ENCODE measurements around the gene SMG6.

The SMG6 gene

GRCh38 chr17:2094891-2095535, 208.6 kb downstream of the SMG6 start:
- peaks cover 36% of the 10 kb centered on the region for H3K79me1 ChIP-seq (replicated peaks; ENCODE audit: low read length, poor library complexity, severe bottlenecking)
- peak overlapping the region in 1 of 2 experiments; percentile 75 for H3K14ac ChIP-seq (ENCODE audit: low read length in 2 of 2)
- H2BK120ac ChIP-seq (ENCODE audit: low read depth, low read length), result peak overlapping the region; percentile 58
- no peak overlapping the region for H3K23ac ChIP-seq (ENCODE audit: low read length in 2 of 2)
- peak; percentile 79 for DNase-seq
- H3K27me3 ChIP-seq (ENCODE audit: control insufficient read depth in 1 of 2, insufficient read depth in 1 of 2, low read length in 2 of 2), result no peaks in the 10 kb centered on the region
- peak overlapping the region; percentile 74 to 94 for H3K18ac ChIP-seq (ENCODE audit: low read depth in 1 of 2, low read length in 2 of 2)
- peak overlapping the region; percentile 45 for H4K91ac ChIP-seq (ENCODE audit: low read length)
- no peak overlapping the region for H2BK5ac ChIP-seq (ENCODE audit: low read depth, low read length, poor library complexity, severe bottlenecking)
- peak overlapping the region; percentile 62 to 68 for H2BK12ac ChIP-seq (ENCODE audit: low read length in 2 of 2)
- no peak overlapping the region for H2AFZ ChIP-seq (ENCODE audit: low read depth, low read length)
- peak overlapping the region; percentile 60 for H2AK5ac ChIP-seq (ENCODE audit: low read length, severe bottlenecking)
- H3K27ac ChIP-seq (ENCODE audit: low read length, poor library complexity, severe bottlenecking), result peak overlapping the region; percentile 10
- H2BK15ac ChIP-seq (ENCODE audit: low read depth, poor library complexity, severe bottlenecking), result peak overlapping the region; percentile 58
- H3K4me1 ChIP-seq (ENCODE audit: control insufficient read depth, insufficient read depth, low read depth, low read length), result peaks cover 12% of the 10 kb centered on the region
- no peaks in the 10 kb centered on the region for H3K9me3 ChIP-seq (ENCODE audit: control insufficient read depth, low read length)
- H3K9ac ChIP-seq (ENCODE audit: low read length), result peak overlapping the region; percentile 28
- H3K4ac ChIP-seq (ENCODE audit: low read depth in 1 of 2, low read length in 2 of 2), result peak overlapping the region in 1 of 2 experiments; percentile 56
- peaks cover 14 to 16% of the 10 kb centered on the region in 2 experiments for H3K36me3 ChIP-seq (ENCODE audit: control insufficient read depth in 1 of 2, insufficient read depth in 2 of 2, low read depth in 1 of 2, low read length in 2 of 2)
- WGBS, result 81% methylated on average over 12 of the region's 12 CpGs
- H3K4me3 ChIP-seq (ENCODE audit: insufficient read depth in 1 of 2, low read depth in 1 of 2, low read length in 2 of 2), result no peak overlapping the region
- no peak overlapping the region for H3K4me2 ChIP-seq (ENCODE audit: low read length, poor library complexity, severe bottlenecking)
- H4K8ac ChIP-seq (ENCODE audit: low read length), result peak overlapping the region; percentile 38

- Histone ChIP-seq H3K14ac (ENCODE audit: low read length in 2 of 2) (no peak overlapping the region), H3K4me3 (ENCODE audit: insufficient read depth in 1 of 2, low read depth in 1 of 2, low read length in 2 of 2) (no peak overlapping the region), H4K91ac (ENCODE audit: low read length) (no peak overlapping the region), H3K4me1 (ENCODE audit: control insufficient read depth, insufficient read depth, low read depth, low read length) (peaks cover 18% of the 10 kb centered on the region), H2AFZ (ENCODE audit: low read depth, low read length) (no peak overlapping the region), H3K18ac (ENCODE audit: low read depth in 1 of 2, low read length in 2 of 2) (no peak overlapping the region), H3K4ac (ENCODE audit: low read depth in 1 of 2, low read length in 2 of 2) (no peak overlapping the region), H2BK15ac (ENCODE audit: low read depth, poor library complexity, severe bottlenecking) (no peak overlapping the region), H3K27me3 (ENCODE audit: control insufficient read depth in 1 of 2, insufficient read depth in 1 of 2, low read length in 2 of 2) (no peaks in the 10 kb centered on the region), H3K4me2 (ENCODE audit: low read length, poor library complexity, severe bottlenecking) (no peak overlapping the region), H2BK120ac (ENCODE audit: low read depth, low read length) (no peak overlapping the region), H3K9me3 (ENCODE audit: control insufficient read depth, low read length) (no peaks in the 10 kb centered on the region), H3K36me3 (ENCODE audit: control insufficient read depth in 1 of 2, insufficient read depth in 2 of 2, low read depth in 1 of 2, low read length in 2 of 2) (peaks cover 11 to 16% of the 10 kb centered on the region in 2 experiments), H3K23ac (ENCODE audit: low read length in 2 of 2) (no peak overlapping the region), H3K9ac (ENCODE audit: low read length) (no peak overlapping the region), H2AK5ac (ENCODE audit: low read length, severe bottlenecking) (no peak overlapping the region), H3K79me1 (replicated peaks; ENCODE audit: low read length, poor library complexity, severe bottlenecking) (peaks cover 27% of the 10 kb centered on the region), H2BK5ac (ENCODE audit: low read depth, low read length, poor library complexity, severe bottlenecking) (no peak overlapping the region), H3K27ac (ENCODE audit: low read length, poor library complexity, severe bottlenecking) (no peak overlapping the region), H4K8ac (ENCODE audit: low read length) (no peak overlapping the region), H2BK12ac (ENCODE audit: low read length in 2 of 2) (no peak overlapping the region)
- no peak for DNase-seq
- 85% methylated on average over 5 of the region's 5 CpGs for WGBS
Observed at GRCh38 chr17:2093349-2093748, 210.2 kb downstream of the SMG6 start.

GRCh38 chr17:2092253-2092652, 211.3 kb downstream of the SMG6 start:
- Histone ChIP-seq H2AK5ac (ENCODE audit: low read length, severe bottlenecking) (peak overlapping the region; percentile 84), H2AFZ (ENCODE audit: low read depth, low read length) (no peak overlapping the region), H4K8ac (ENCODE audit: low read length) (peak overlapping the region; percentile 35), H3K27me3 (ENCODE audit: control insufficient read depth in 1 of 2, insufficient read depth in 1 of 2, low read length in 2 of 2) (no peaks in the 10 kb centered on the region), H3K18ac (ENCODE audit: low read depth in 1 of 2, low read length in 2 of 2) (peak overlapping the region; percentile 8 to 80), H2BK120ac (ENCODE audit: low read depth, low read length) (no peak overlapping the region), H3K9ac (ENCODE audit: low read length) (no peak overlapping the region), H4K91ac (ENCODE audit: low read length) (peak overlapping the region; percentile 9), H3K4me2 (ENCODE audit: low read length, poor library complexity, severe bottlenecking) (no peak overlapping the region), H2BK5ac (ENCODE audit: low read depth, low read length, poor library complexity, severe bottlenecking) (no peak overlapping the region), H3K14ac (ENCODE audit: low read length in 2 of 2) (no peak overlapping the region), H3K9me3 (ENCODE audit: control insufficient read depth, low read length) (no peaks in the 10 kb centered on the region), H2BK15ac (ENCODE audit: low read depth, poor library complexity, severe bottlenecking) (peak overlapping the region; percentile 70), H3K4me1 (ENCODE audit: control insufficient read depth, insufficient read depth, low read depth, low read length) (peaks cover 29% of the 10 kb centered on the region), H3K27ac (ENCODE audit: low read length, poor library complexity, severe bottlenecking) (no peak overlapping the region), H3K4me3 (ENCODE audit: insufficient read depth in 1 of 2, low read depth in 1 of 2, low read length in 2 of 2) (no peak overlapping the region), H3K79me1 (replicated peaks; ENCODE audit: low read length, poor library complexity, severe bottlenecking) (peaks cover 31% of the 10 kb centered on the region), H3K36me3 (ENCODE audit: control insufficient read depth in 1 of 2, insufficient read depth in 2 of 2, low read depth in 1 of 2, low read length in 2 of 2) (peaks cover 11 to 17% of the 10 kb centered on the region in 2 experiments), H3K23ac (ENCODE audit: low read length in 2 of 2) (peak overlapping the region in 1 of 2 experiments; percentile 46), H3K4ac (ENCODE audit: low read depth in 1 of 2, low read length in 2 of 2) (peak overlapping the region; percentile 5 to 62), H2BK12ac (ENCODE audit: low read length in 2 of 2) (peak overlapping the region; percentile 42 to 68)
- DNase-seq, result no peak
- WGBS, result 96% methylated on average over 4 of the region's 4 CpGs

GRCh38 chr17:2090804-2091534, 212.6 kb downstream of the SMG6 start:
- H3K79me1 ChIP-seq (replicated peaks; ENCODE audit: low read length, poor library complexity, severe bottlenecking), result peaks cover 30% of the 10 kb centered on the region
- H3K23ac ChIP-seq (ENCODE audit: low read length in 2 of 2), result no peak overlapping the region
- H3K14ac ChIP-seq (ENCODE audit: low read length in 2 of 2), result no peak overlapping the region
- H3K27me3 ChIP-seq (ENCODE audit: control insufficient read depth in 1 of 2, insufficient read depth in 1 of 2, low read length in 2 of 2), result no peaks in the 10 kb centered on the region
- no peak overlapping the region for H4K8ac ChIP-seq (ENCODE audit: low read length)
- no peak overlapping the region for H4K91ac ChIP-seq (ENCODE audit: low read length)
- peak overlapping the region in 1 of 2 experiments; percentile 79 for H3K4me3 ChIP-seq (ENCODE audit: insufficient read depth in 1 of 2, low read depth in 1 of 2, low read length in 2 of 2)
- WGBS, result 0% methylated on average over 2 of the region's 2 CpGs
- peak overlapping the region in 1 of 2 experiments; percentile 63 for H2BK12ac ChIP-seq (ENCODE audit: low read length in 2 of 2)
- H3K36me3 ChIP-seq (ENCODE audit: control insufficient read depth in 1 of 2, insufficient read depth in 2 of 2, low read depth in 1 of 2, low read length in 2 of 2), result peaks cover 15 to 28% of the 10 kb centered on the region in 2 experiments
- peak overlapping the region; percentile 79 for H2AK5ac ChIP-seq (ENCODE audit: low read length, severe bottlenecking)
- H3K9ac ChIP-seq (ENCODE audit: low read length), result peak overlapping the region; percentile 91
- no peak overlapping the region for H2BK15ac ChIP-seq (ENCODE audit: low read depth, poor library complexity, severe bottlenecking)
- H2BK120ac ChIP-seq (ENCODE audit: low read depth, low read length), result no peak overlapping the region
- peaks cover 33% of the 10 kb centered on the region for H3K4me1 ChIP-seq (ENCODE audit: control insufficient read depth, insufficient read depth, low read depth, low read length)
- peak overlapping the region; percentile 83 for H3K27ac ChIP-seq (ENCODE audit: low read length, poor library complexity, severe bottlenecking)
- H2AFZ ChIP-seq (ENCODE audit: low read depth, low read length), result no peak overlapping the region
- H3K9me3 ChIP-seq (ENCODE audit: control insufficient read depth, low read length), result no peaks in the 10 kb centered on the region
- peak overlapping the region; percentile 53 to 63 for H3K4ac ChIP-seq (ENCODE audit: low read depth in 1 of 2, low read length in 2 of 2)
- no peak overlapping the region for H3K4me2 ChIP-seq (ENCODE audit: low read length, poor library complexity, severe bottlenecking)
- peak; percentile 97 for DNase-seq
- H3K18ac ChIP-seq (ENCODE audit: low read depth in 1 of 2, low read length in 2 of 2), result peak overlapping the region in 1 of 2 experiments; percentile 34
- no peak overlapping the region for H2BK5ac ChIP-seq (ENCODE audit: low read depth, low read length, poor library complexity, severe bottlenecking)
